DOHH2 (cell line): ENCODE measurements around the gene SLC9A9.

Source experiments
- CTCF ChIP-seq: fragments of 200-600 bp; sonication (generic); IDR thresholded peaks from one replicate; pipeline ENCODE4 v1.5.1; 2014; ENCODE audit warnings: antibody characterized with exemption, mild to moderate bottlenecking, low read depth, low read length; ENCODE audit not compliant: poor library complexity, severe bottlenecking
- EZH2phosphoT487 ChIP-seq: fragments of 200-600 bp; sonication (generic); IDR thresholded peaks from 2 replicates; pipeline ENCODE4 v1.6.1; 2017; ENCODE audit warnings: borderline replicate concordance, mild to moderate bottlenecking, antibody characterized with exemption, low read length, moderate library complexity, mixed read lengths

- TF ChIP-seq CTCF (no peak), EZH2phosphoT487 (no peak)
Measured at GRCh38 chr3:143653493-143653892, 194.8 kb downstream of the SLC9A9 start.
